NCI-H526 (cell line): ENCODE measurements around the gene DNAJB2.
"Not testable (repeated sequence)": the region's sequence is repeated elsewhere in the genome, so short reads cannot be mapped to it uniquely, and the experiment has no call there.

Experiments
- DNase-seq, 2 experiments: peaks; one replicate each; lab custom pipeline; 2025; lab: John Stamatoyannopoulos, UW

The DNAJB2 gene

GRCh38 chr2:219285373-219285735 is 6.2 kb downstream of the DNAJB2 start:
- no peak for DNase-seq

GRCh38 chr2:219285894-219286425 is 6.8 kb downstream of the DNAJB2 start:
- peak in 1 of 2 experiments; percentile 57 for DNase-seq

GRCh38 chr2:219286436-219287115 is 7.4 kb downstream of the DNAJB2 start:
- DNase-seq, result no peak

- DNase-seq, result not testable (repeated sequence)
Measured at GRCh38 chr2:219287116-219287440, 7.9 kb downstream of the DNAJB2 start.

GRCh38 chr2:219287580-219288265 is 8.6 kb downstream of the DNAJB2 start:
- no peak for DNase-seq

- no peak for DNase-seq
Measured at GRCh38 chr2:219289195-219289536, 10.0 kb downstream of the DNAJB2 start.

GRCh38 chr2:219289537-219290361 is 10.6 kb downstream of the DNAJB2 start:
- no peak for DNase-seq

- DNase-seq, result no peak
Measured at GRCh38 chr2:219290381-219291171, 11.4 kb downstream of the DNAJB2 start.

GRCh38 chr2:219291394-219291793 is 12.2 kb downstream of the DNAJB2 start:
- no peak for DNase-seq

- DNase-seq, result no peak
Measured at GRCh38 chr2:219291910-219292490, 12.8 kb downstream of the DNAJB2 start.

GRCh38 chr2:219292616-219293015 is 13.4 kb downstream of the DNAJB2 start:
- DNase-seq, result no peak

- DNase-seq, result no peak
Measured at GRCh38 chr2:219293736-219294231, 14.6 kb downstream of the DNAJB2 start.

GRCh38 chr2:219294356-219295351 is 15.5 kb downstream of the DNAJB2 start:
- DNase-seq, result peak; percentile 70 to 94

GRCh38 chr2:219296142-219296541 is 17.0 kb downstream of the DNAJB2 start:
- DNase-seq, result no peak

GRCh38 chr2:219296631-219297391 is 17.6 kb downstream of the DNAJB2 start:
- DNase-seq, result no peak

- DNase-seq, result no peak
Measured at GRCh38 chr2:219297766-219298456, 18.7 kb downstream of the DNAJB2 start.

GRCh38 chr2:219298759-219299371 is 19.7 kb downstream of the DNAJB2 start:
- peak; percentile 19 to 80 for DNase-seq

- DNase-seq, result no peak
Measured at GRCh38 chr2:219299372-219299760, 20.2 kb downstream of the DNAJB2 start.
